Thyroid gland (tissue), 4 donors: Measurements from ENCODE around the gene NNT.

ENCODE experiments used
- POLR2A ChIP-seq, 2 donors: fragments of 450-650 bp; IDR thresholded peaks; one replicate each; pipeline ENCODE4 v1.6.1; 2017; ENCODE audit warnings: antibody characterized with exemption in 2 of 2, mild to moderate bottlenecking in 2 of 2, moderate library complexity in 1 of 2
- TF ChIP-seq, protein P1 (sequence below), 6 experiments: fragments of 200-600 bp in 3 of 6; fragments of 450-650 bp in 3 of 6; sonication (generic) in 3 of 6; IDR thresholded peaks; one replicate each; pipeline ENCODE4 v1.5.1; 2016 to 2019; ENCODE audit warnings: antibody characterized with exemption in 6 of 6, mild to moderate bottlenecking in 2 of 6, inconsistent platforms in 1 of 6, moderate library complexity in 1 of 6

- TF ChIP-seq, protein P1, sequence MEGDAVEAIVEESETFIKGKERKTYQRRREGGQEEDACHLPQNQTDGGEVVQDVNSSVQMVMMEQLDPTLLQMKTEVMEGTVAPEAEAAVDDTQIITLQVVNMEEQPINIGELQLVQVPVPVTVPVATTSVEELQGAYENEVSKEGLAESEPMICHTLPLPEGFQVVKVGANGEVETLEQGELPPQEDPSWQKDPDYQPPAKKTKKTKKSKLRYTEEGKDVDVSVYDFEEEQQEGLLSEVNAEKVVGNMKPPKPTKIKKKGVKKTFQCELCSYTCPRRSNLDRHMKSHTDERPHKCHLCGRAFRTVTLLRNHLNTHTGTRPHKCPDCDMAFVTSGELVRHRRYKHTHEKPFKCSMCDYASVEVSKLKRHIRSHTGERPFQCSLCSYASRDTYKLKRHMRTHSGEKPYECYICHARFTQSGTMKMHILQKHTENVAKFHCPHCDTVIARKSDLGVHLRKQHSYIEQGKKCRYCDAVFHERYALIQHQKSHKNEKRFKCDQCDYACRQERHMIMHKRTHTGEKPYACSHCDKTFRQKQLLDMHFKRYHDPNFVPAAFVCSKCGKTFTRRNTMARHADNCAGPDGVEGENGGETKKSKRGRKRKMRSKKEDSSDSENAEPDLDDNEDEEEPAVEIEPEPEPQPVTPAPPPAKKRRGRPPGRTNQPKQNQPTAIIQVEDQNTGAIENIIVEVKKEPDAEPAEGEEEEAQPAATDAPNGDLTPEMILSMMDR (IDR thresholded peaks at IDR 0.05), result no peak
- TF ChIP-seq POLR2A (IDR thresholded peaks at IDR 0.05), result no peak
Observed at GRCh38 chr5:43588842-43589241, 14.1 kb upstream of the NNT start.
